CD4-positive, alpha-beta memory T cell (primary cell): Measurements from ENCODE around the gene PSMC3IP. TPM values are rescaled to one million over a fixed set of nuclear protein-coding genes. Genes with fewer than 3 reads are reported as not detected.
A peak's percentile ranks its signal among the peaks of the same experiment; 100 is the strongest.
"Not testable (repeated sequence)": the region's sequence is repeated elsewhere in the genome, so short reads cannot be mapped to it uniquely, and the experiment has no call there.

Experiments
- CTCF ChIA-PET: fragments of 350-600 bp; sonication (Branson Sonifier 250); formaldehyde crosslinking; loops from one replicate; lab custom pipeline; 2021; ENCODE audit warnings: inconsistent platforms; ENCODE audit not compliant: partially characterized antibody; lab: Charles Lee
- POLR2A ChIA-PET: fragments of 350-600 bp; sonication (Branson Sonifier 250); formaldehyde crosslinking; loops from one replicate; lab custom pipeline; 2021; ENCODE audit not compliant: partially characterized antibody; lab: Charles Lee
- DNase-seq, 5 donors: peaks; one replicate each; pipeline versions ENCODE4 v3.0.0 to v3.0.0-alpha.2; 2020 to 2022; ENCODE audit warnings: mixed read lengths in 1 of 5
- H3K27ac ChIP-seq: one replicate; pipeline ENCODE4 v1.7.0; 2013; ENCODE audit warnings: low read depth, low read length
- H3K27me3 ChIP-seq: 2 replicates; pipeline ENCODE4 v1.7.0; 2013; ENCODE audit warnings: mild to moderate bottlenecking, low read length, moderate library complexity; ENCODE audit not compliant: insufficient read depth
- H3K36me3 ChIP-seq: 2 replicates; pipeline ENCODE4 v1.7.0; 2013; ENCODE audit warnings: mild to moderate bottlenecking, low read length, moderate library complexity; ENCODE audit not compliant: insufficient read depth
- H3K4me1 ChIP-seq: 2 replicates; pipeline ENCODE4 v1.7.0; 2013; ENCODE audit warnings: mild to moderate bottlenecking, low read length, moderate library complexity; ENCODE audit not compliant: insufficient read depth
- H3K4me3 ChIP-seq, 2 donors: one replicate each; pipeline ENCODE4 v1.7.0; 2013; ENCODE audit warnings: low read length in 2 of 2, mild to moderate bottlenecking in 1 of 2
- H3K9me3 ChIP-seq, 2 donors: one replicate each; pipeline ENCODE4 v1.7.0; 2013; ENCODE audit warnings: low read length in 2 of 2, control low read depth in 1 of 2; ENCODE audit not compliant: control insufficient read depth in 1 of 2
- H3K27ac Mint-ChIP-seq, 7 donors: one replicate each; pipeline ENCODE4 v1.8.0; 2020 to 2021; ENCODE audit warnings: mixed read lengths in 7 of 7, mild to moderate bottlenecking in 6 of 7, inconsistent platforms in 3 of 7, moderate library complexity in 3 of 7
- H3K27me3 Mint-ChIP-seq, 2 donors: one replicate each; pipeline ENCODE4 v1.8.0; 2020 to 2021; ENCODE audit warnings: mixed read lengths in 2 of 2
- H3K36me3 Mint-ChIP-seq, 2 donors: one replicate each; pipeline ENCODE4 v1.8.0; 2020 to 2021; ENCODE audit warnings: mixed read lengths in 2 of 2, inconsistent platforms in 1 of 2, mild to moderate bottlenecking in 1 of 2
- H3K4me1 Mint-ChIP-seq, 4 donors: one replicate each; pipeline ENCODE4 v1.8.0; 2020 to 2021; ENCODE audit warnings: mixed read lengths in 4 of 4, mild to moderate bottlenecking in 1 of 4
- H3K4me3 Mint-ChIP-seq, 8 donors: one replicate each; pipeline ENCODE4 v1.8.0; 2020 to 2021; ENCODE audit warnings: mixed read lengths in 8 of 8, mild to moderate bottlenecking in 7 of 8, moderate library complexity in 6 of 8, inconsistent platforms in 3 of 8
- H3K9me3 Mint-ChIP-seq, 8 donors: one replicate each; pipeline ENCODE4 v1.8.0; 2020 to 2021; ENCODE audit warnings: mixed read lengths in 8 of 8, mild to moderate bottlenecking in 5 of 8, inconsistent platforms in 3 of 8, moderate library complexity in 1 of 8
- intact Hi-C: fragments of 100-400 bp; cut with micrococcal nuclease; formaldehyde crosslinking; loops from one replicate; pipeline ENCODE4 v1.15.1; 2023
- polyA plus RNA-seq, 2 donors: library from polyadenylated mRNA; unstranded; fragments of 300-500 nt; fragmentation: Illumina TruSeq; gene quantifications; one replicate each; pipeline ENCODE4 v1.2.3, GENCODE V29; 2021
- total RNA-seq, 2 experiments: library from RNA; stranded (reverse); gene quantifications; one replicate each; pipeline ENCODE4 v1.2.3, GENCODE V29; 2021

Gene PSMC3IP
- total and polyA plus RNA-seq, 4 experiments from 2014 or later = 0.93 to 4.5 (median 2.6) TPM

DNA sequence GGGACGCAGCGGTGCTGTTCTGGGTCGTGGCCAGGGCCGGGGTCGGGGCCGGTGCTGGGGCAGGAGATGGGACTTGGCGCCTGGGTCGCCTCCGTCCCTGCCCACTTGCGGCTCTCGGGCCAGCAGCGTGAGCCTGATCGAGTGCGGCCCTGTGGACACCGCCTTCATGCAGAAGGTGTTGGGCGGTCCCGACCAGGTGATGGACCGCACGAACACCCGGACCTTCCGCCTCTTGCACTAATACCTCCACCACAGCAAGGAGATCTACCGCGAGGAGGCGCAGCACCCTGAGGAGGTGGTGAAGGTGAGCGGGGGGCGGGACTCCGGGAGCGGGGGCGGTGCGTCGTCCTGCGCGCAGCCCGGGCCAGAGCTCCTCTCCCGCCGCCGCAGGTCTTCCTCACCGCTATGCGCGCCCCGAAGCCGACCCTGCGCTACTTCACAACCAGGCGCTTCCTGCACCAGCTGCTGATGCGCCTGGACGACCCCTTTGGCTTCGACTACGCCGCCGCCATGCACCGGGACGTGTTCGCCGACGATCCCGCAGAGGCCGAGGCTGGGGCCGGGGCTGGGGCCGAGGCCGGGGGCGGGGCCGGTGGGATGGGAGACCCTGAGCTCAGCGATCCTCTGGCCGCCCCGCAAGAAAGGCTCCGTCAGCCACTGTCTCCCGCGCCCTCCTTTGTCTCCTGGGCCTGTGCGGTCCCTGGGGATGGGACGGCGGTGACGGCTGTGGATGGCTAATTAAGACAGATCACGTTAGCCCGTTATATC is 29.3 kb downstream of the PSMC3IP start:
- DNase-seq = peak; percentile 62 to 79 (median 69)
- peak overlapping the region in 5 of 8 donors; percentile 36 to 59 (median 56) for H3K4me3 Mint-ChIP-seq
- ChIA-PET CTCF (interaction anchor here (0.5 to 3.6 kb wide), 20 partner anchors 10 to 131 kb away, joined by 3 to 25 read pairs (median 4); partner anchors contain the start of genes NAGLU, PSMC3IP, RETREG3 and TUBG1), POLR2A (interaction anchor here (0.5 to 2.8 kb wide), 8 partner anchors 9 to 225 kb away, joined by 3 to 22 read pairs (median 6); partner anchors contain the start of genes NAGLU, PSMC3IP and VPS25)
- H3K9me3 Mint-ChIP-seq = no peaks in the 10 kb centered on the region
- H3K27ac Mint-ChIP-seq = no peak overlapping the region
- no peaks in the 10 kb centered on the region for H3K36me3 ChIP-seq
- H3K9me3 ChIP-seq = no peaks in the 10 kb centered on the region
- peaks cover 6 to 22% (median 10%) of the 10 kb centered on the region in 4 donors for H3K4me1 Mint-ChIP-seq
- peaks cover 7% of the 10 kb centered on the region for H3K4me1 ChIP-seq
- intact Hi-C loops = no loop called here
- H3K27me3 ChIP-seq = no peaks in the 10 kb centered on the region
- no peaks in the 10 kb centered on the region for H3K36me3 Mint-ChIP-seq
- no peaks in the 10 kb centered on the region for H3K27me3 Mint-ChIP-seq
- no peak overlapping the region for H3K27ac ChIP-seq
- H3K4me3 ChIP-seq = peak overlapping the region in 1 of 2 donors; percentile 45

DNA sequence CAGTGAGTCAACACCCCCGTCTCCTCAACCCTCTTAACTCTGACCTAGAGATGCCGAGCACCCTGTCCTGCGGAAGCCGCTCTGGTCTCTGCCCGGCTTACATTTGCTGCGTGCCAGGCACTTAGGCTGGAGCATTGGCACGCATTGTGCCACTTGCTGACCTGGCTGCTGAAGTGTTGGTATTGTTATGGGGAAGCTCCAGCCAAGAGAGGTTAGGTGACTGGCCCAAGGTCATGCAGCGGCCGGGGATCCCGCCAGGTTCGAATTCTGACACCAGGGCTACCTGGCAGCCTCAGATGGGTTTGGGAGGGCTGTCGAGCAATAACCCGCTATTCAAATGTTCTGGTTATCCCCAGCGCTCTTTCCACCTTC is 29.8 kb downstream of the PSMC3IP start:
- Histone ChIP-seq H3K27me3 (no peaks in the 10 kb centered on the region), H3K4me1 (peaks cover 7% of the 10 kb centered on the region), H3K9me3 (no peaks in the 10 kb centered on the region), H3K27ac (no peak overlapping the region), H3K4me3 (no peak overlapping the region), H3K36me3 (no peaks in the 10 kb centered on the region)
- peaks cover 6 to 16% (median 10%) of the 10 kb centered on the region in 4 donors for H3K4me1 Mint-ChIP-seq
- POLR2A ChIA-PET = interaction anchor here (1.0 to 2.8 kb wide), 5 partner anchors 9 to 30 kb away, joined by 5 to 22 read pairs (median 6); partner anchors contain the start of genes NAGLU and PSMC3IP
- intact Hi-C loops = no loop called here
- H3K4me3 Mint-ChIP-seq = peak overlapping the region in 2 of 8 donors; percentile 46 to 55
- H3K36me3 Mint-ChIP-seq = no peaks in the 10 kb centered on the region
- H3K27ac Mint-ChIP-seq = no peak overlapping the region
- CTCF ChIA-PET = interaction anchor here (1.0 to 3.6 kb wide), 10 partner anchors 9 to 62 kb away, joined by 3 to 25 read pairs (median 4); partner anchors contain the start of genes PSMC3IP, RETREG3 and TUBG1
- no peaks in the 10 kb centered on the region for H3K9me3 Mint-ChIP-seq
- no peaks in the 10 kb centered on the region for H3K27me3 Mint-ChIP-seq
- DNase-seq = no peak

DNA sequence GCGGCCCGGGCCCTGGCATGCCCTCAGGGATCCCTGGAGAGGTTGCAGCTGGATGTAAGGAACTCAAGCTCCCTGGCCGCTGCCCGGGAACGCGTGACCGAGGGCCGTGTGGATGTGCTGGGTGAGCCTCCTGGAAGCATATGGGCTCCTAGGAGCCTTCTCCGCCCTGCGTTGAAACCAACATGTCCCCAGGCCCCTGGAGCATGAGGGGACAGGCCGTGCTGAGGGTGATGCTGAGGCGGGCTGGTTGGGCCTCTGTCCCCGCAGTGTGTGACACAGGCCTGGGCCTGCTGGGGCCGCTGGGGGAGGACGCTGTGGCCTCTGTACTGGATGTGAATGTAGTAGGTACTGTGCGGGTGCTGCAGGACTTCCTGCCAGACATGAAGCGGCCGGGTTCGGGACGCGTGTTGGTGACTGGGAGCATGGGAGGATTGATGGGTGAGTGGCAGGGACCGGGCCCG is 30.5 kb downstream of the PSMC3IP start:
- Histone ChIP-seq H3K36me3 (no peaks in the 10 kb centered on the region), H3K4me3 (no peak overlapping the region), H3K27ac (no peak overlapping the region), H3K9me3 (no peaks in the 10 kb centered on the region), H3K27me3 (no peaks in the 10 kb centered on the region), H3K4me1 (peaks cover 7% of the 10 kb centered on the region)
- Mint-ChIP-seq H3K9me3 (no peaks in the 10 kb centered on the region), H3K36me3 (no peaks in the 10 kb centered on the region), H3K27me3 (no peaks in the 10 kb centered on the region), H3K4me3 (peak overlapping the region in 1 of 8 donors; percentile 16), H3K4me1 (peaks cover 6 to 14% (median 10%) of the 10 kb centered on the region in 4 donors), H3K27ac (no peak overlapping the region)
- DNase-seq = no peak
- intact Hi-C loops = no loop called here
- ChIA-PET POLR2A (interaction anchor here (0.6 to 2.8 kb wide), 2 partner anchors 9 to 11 kb away, joined by 4 to 22 read pairs; partner anchors contain the start of gene NAGLU), CTCF (interaction anchor here (0.7 to 3.6 kb wide), 5 partner anchors 9 to 43 kb away, joined by 3 to 25 read pairs (median 5); partner anchors contain the start of gene PSMC3IP)

DNA sequence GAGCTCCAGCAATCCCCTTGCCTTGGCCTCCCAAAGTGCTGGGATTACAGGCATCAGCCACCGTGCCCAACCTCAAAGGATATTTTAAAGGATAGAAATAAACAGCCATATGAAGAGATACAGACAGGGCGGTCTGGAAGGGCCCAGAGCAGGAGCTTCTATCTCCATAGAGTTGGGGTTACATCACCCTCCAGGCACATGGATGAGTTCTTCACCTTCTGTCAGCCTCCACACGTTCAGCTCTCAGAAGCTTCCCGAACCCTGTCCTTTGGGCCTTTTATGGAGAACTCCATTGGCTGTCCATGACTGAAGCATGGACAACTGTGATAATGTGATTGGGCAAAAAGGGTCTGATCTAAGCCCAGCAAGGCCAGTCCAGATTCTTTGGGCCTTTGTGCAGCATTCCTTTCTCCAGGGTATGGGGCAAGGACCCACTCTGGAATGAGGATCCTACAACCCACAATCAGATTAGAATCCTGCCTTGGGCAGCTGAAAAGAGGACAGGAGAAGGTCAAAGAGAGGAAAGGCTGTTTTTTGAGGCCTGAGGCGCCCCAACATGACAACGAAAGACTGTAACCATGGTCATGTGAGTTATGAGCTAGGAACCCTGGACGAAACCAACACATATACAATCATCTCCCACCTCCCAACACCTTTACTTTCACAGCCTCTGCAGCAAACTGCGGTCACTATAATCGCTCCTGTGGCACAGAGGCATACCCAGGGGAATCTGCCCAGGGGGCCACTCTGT is 31.6 kb downstream of the PSMC3IP start:
- ChIA-PET POLR2A (interaction anchor here (1.9 kb wide), 1 partner anchor 10 kb away, joined by 8 read pairs; the partner anchor contains the start of gene NAGLU), CTCF (interaction anchor here (0.6 to 3.6 kb wide), 4 partner anchors 9 to 187 kb away, joined by 3 to 25 read pairs (median 3); partner anchors contain the start of gene PSMC3IP)
- H3K27me3 ChIP-seq = not testable (repeated sequence)

DNA sequence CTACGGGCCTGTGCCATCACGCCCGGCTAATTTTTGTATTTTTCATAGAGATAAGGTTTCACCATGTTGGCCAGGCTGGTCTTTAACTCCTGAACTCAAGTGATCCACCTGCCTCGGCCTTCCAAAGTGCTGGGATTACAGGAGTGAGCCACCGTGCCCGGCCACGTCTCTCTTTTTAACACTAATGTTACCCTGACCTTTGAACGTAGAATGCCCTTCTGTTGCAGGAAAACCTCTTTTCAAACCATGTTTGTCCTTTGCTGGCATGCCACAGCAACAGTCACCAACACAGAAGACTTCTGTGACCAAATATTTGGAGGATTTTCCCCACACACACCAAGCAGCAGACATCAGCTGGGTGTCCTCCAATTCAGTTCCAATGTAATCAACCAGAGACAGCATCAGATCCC is 32.6 kb downstream of the PSMC3IP start:
- Mint-ChIP-seq H3K36me3 (peaks cover 0 to 4% of the 10 kb centered on the region in 2 donors), H3K9me3 (no peaks in the 10 kb centered on the region), H3K27ac (no peak overlapping the region), H3K4me1 (peaks cover 15 to 27% (median 19%) of the 10 kb centered on the region in 4 donors), H3K27me3 (no peaks in the 10 kb centered on the region), H3K4me3 (no peak overlapping the region)
- H3K27ac ChIP-seq = no peak overlapping the region
- H3K4me1 ChIP-seq = peaks cover 20% of the 10 kb centered on the region
- intact Hi-C loops = no loop called here
- DNase-seq = no peak
- no peaks in the 10 kb centered on the region for H3K9me3 ChIP-seq
- POLR2A ChIA-PET = interaction anchor here (1.9 kb wide), 1 partner anchor 9 kb away, joined by 8 read pairs; the partner anchor contains the start of gene NAGLU
- H3K36me3 ChIP-seq = no peaks in the 10 kb centered on the region
- H3K27me3 ChIP-seq = no peaks in the 10 kb centered on the region
- H3K4me3 ChIP-seq = no peak overlapping the region
- CTCF ChIA-PET = no interaction called here

More for the DNA sequence above, 31.6 kb downstream of the PSMC3IP start:
- H3K9me3 Mint-ChIP-seq, H3K4me3 Mint-ChIP-seq, H3K9me3 ChIP-seq, H3K27ac Mint-ChIP-seq, intact Hi-C loops, H3K36me3 Mint-ChIP-seq, DNase-seq, H3K27ac ChIP-seq, H3K4me3 ChIP-seq, H3K36me3 ChIP-seq, H3K27me3 Mint-ChIP-seq: not testable (repeated sequence)
- H3K4me1 ChIP-seq = peaks cover 16% of the 10 kb centered on the region
- peaks cover 12 to 21% (median 16%) of the 10 kb centered on the region in 4 donors for H3K4me1 Mint-ChIP-seq

DNA sequence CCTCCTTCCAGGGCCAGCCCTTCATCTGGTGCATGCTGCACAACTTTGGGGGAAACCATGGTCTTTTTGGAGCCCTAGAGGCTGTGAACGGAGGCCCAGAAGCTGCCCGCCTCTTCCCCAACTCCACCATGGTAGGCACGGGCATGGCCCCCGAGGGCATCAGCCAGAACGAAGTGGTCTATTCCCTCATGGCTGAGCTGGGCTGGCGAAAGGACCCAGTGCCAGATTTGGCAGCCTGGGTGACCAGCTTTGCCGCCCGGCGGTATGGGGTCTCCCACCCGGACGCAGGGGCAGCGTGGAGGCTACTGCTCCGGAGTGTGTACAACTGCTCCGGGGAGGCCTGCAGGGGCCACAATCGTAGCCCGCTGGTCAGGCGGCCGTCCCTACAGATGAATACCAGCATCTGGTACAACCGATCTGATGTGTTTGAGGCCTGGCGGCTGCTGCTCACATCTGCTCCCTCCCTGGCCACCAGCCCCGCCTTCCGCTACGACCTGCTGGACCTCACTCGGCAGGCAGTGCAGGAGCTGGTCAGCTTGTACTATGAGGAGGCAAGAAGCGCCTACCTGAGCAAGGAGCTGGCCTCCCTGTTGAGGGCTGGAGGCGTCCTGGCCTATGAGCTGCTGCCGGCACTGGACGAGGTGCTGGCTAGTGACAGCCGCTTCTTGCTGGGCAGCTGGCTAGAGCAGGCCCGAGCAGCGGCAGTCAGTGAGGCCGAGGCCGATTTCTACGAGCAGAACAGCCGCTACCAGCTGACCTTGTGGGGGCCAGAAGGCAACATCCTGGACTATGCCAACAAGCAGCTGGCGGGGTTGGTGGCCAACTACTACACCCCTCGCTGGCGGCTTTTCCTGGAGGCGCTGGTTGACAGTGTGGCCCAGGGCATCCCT is 34.1 kb downstream of the PSMC3IP start:
- POLR2A ChIA-PET = interaction anchor here (1.0 to 1.4 kb wide), 3 partner anchors 11 to 66 kb away, joined by 3 to 4 read pairs (median 4); partner anchors contain the start of genes RETREG3 and TUBG1
- H3K9me3 Mint-ChIP-seq = no peaks in the 10 kb centered on the region
- Histone ChIP-seq H3K9me3 (no peaks in the 10 kb centered on the region), H3K36me3 (no peaks in the 10 kb centered on the region), H3K4me3 (no peak overlapping the region), H3K4me1 (peaks cover 14% of the 10 kb centered on the region), H3K27me3 (no peaks in the 10 kb centered on the region), H3K27ac (no peak overlapping the region)
- intact Hi-C loops = no loop called here
- H3K4me1 Mint-ChIP-seq = peaks cover 13 to 26% (median 17%) of the 10 kb centered on the region in 4 donors
- no peak for DNase-seq
- peaks cover 0 to 4% of the 10 kb centered on the region in 2 donors for H3K36me3 Mint-ChIP-seq
- H3K27ac Mint-ChIP-seq = peak overlapping the region in 1 of 7 donors; percentile 22
- H3K27me3 Mint-ChIP-seq = no peaks in the 10 kb centered on the region
- CTCF ChIA-PET = no interaction called here
- no peak overlapping the region for H3K4me3 Mint-ChIP-seq
